DND-41 (cell line): ENCODE measurements around the gene FSHR.

Source experiments
- ATAC-seq: fragments of 200-7000 bp; cut with Tn5 transposase; 3 replicates; pipeline ENCODE4 v1.9.1; 2021; ENCODE audit warnings: low read depth; ENCODE audit not compliant: insufficient read depth
- DNase-seq: peaks from one replicate; pipeline ENCODE4 v3.0.0-alpha.2; 2020
- H2AFZ ChIP-seq: 2 replicates; pipeline ENCODE4 v1.6.0; 2012; ENCODE audit warnings: low read depth, low read length
- H3K27ac ChIP-seq: 2 replicates; pipeline ENCODE4 v1.5.1; 2012; ENCODE audit warnings: low read length, inconsistent platforms
- H3K27me3 ChIP-seq: fragments of 200-600 bp; sonication (generic); 2 replicates; pipeline ENCODE4 v1.6.0; 2012; ENCODE audit warnings: low read length, mild to moderate bottlenecking, inconsistent platforms; ENCODE audit not compliant: insufficient read depth, poor library complexity
- H3K36me3 ChIP-seq: 2 replicates; pipeline ENCODE4 v1.5.1; 2012; ENCODE audit warnings: low read length, inconsistent platforms; ENCODE audit not compliant: insufficient read depth
- H3K4me1 ChIP-seq: 2 replicates; pipeline ENCODE4 v1.5.1; 2012; ENCODE audit warnings: mild to moderate bottlenecking, low read length; ENCODE audit not compliant: insufficient read depth
- H3K4me2 ChIP-seq: 2 replicates; pipeline ENCODE4 v1.6.0; 2012; ENCODE audit warnings: mild to moderate bottlenecking, moderate library complexity, low read length, inconsistent platforms; ENCODE audit not compliant: insufficient read depth
- H3K4me3 ChIP-seq, 2 experiments: fragments of 200-600 bp in 1 of 2; shearing (Covaris generic) in 1 of 2; 2 replicates each; pipeline ENCODE4 v1.5.1; 2012 to 2016; ENCODE audit warnings: inconsistent platforms in 2 of 2, low read length in 2 of 2, mild to moderate bottlenecking in 2 of 2, low read depth in 1 of 2, moderate library complexity in 1 of 2
- H3K79me2 ChIP-seq: 2 replicates; pipeline ENCODE4 v1.6.0; 2012; ENCODE audit warnings: low read length, inconsistent platforms; ENCODE audit not compliant: insufficient read depth
- H3K9ac ChIP-seq: 2 replicates; pipeline ENCODE4 v1.6.0; 2012; ENCODE audit warnings: low read depth, mild to moderate bottlenecking, inconsistent platforms, low read length, moderate library complexity
- H3K9me3 ChIP-seq: 2 replicates; pipeline ENCODE4 v1.5.1; 2012; ENCODE audit warnings: low read length, moderate library complexity, mild to moderate bottlenecking, inconsistent platforms; ENCODE audit not compliant: insufficient read depth, severe bottlenecking
- H4K20me1 ChIP-seq: 2 replicates; pipeline ENCODE4 v1.6.0; 2012; ENCODE audit warnings: low read length; ENCODE audit not compliant: insufficient read depth
- EZH2 ChIP-seq: IDR thresholded peaks from 3 replicates; pipeline ENCODE4 v1.6.1; 2012; ENCODE audit warnings: borderline replicate concordance, low read depth, mild to moderate bottlenecking, moderate library complexity, low read length, inconsistent platforms; ENCODE audit not compliant: severe bottlenecking
- TF ChIP-seq, protein P1 (sequence below): IDR thresholded peaks from 2 replicates; pipeline ENCODE4 v1.5.1; 2012; ENCODE audit warnings: borderline replicate concordance, low read length, moderate library complexity, mild to moderate bottlenecking; ENCODE audit not compliant: poor library complexity, severe bottlenecking; ENCODE audit errors: extremely low read depth

FSHR gene

DNA sequence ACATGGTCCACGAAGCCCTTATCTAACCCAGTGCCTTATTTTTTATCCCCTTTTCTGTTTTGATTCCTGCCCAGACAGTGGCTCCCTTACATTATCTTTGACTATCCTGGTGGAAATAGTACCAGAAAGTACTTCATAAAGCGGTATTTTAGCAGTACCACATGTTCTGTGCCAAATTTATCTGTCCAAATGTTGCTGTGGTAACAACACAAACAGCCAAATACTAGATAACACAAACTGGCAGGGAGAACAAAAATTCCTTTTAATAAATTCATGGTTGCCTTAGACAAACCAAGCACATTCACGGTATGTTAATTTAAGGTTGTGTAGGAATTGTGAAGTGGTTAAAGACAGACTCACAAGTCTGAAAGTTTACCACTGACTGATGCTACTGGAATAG lies 210.9 kb downstream of the FSHR start:
- DNase-seq (no peak), ATAC-seq (no peak)
- no peak for TF ChIP-seq EZH2
- TF ChIP-seq, protein P1, sequence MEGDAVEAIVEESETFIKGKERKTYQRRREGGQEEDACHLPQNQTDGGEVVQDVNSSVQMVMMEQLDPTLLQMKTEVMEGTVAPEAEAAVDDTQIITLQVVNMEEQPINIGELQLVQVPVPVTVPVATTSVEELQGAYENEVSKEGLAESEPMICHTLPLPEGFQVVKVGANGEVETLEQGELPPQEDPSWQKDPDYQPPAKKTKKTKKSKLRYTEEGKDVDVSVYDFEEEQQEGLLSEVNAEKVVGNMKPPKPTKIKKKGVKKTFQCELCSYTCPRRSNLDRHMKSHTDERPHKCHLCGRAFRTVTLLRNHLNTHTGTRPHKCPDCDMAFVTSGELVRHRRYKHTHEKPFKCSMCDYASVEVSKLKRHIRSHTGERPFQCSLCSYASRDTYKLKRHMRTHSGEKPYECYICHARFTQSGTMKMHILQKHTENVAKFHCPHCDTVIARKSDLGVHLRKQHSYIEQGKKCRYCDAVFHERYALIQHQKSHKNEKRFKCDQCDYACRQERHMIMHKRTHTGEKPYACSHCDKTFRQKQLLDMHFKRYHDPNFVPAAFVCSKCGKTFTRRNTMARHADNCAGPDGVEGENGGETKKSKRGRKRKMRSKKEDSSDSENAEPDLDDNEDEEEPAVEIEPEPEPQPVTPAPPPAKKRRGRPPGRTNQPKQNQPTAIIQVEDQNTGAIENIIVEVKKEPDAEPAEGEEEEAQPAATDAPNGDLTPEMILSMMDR = no peak
- Histone ChIP-seq H3K4me1 (no peaks in the 10 kb centered on the region), H3K27ac (no peak overlapping the region), H3K79me2 (no peaks in the 10 kb centered on the region), H3K9ac (no peak overlapping the region), H3K4me3 (no peak overlapping the region), H3K27me3 (peaks cover 7% of the 10 kb centered on the region), H3K36me3 (no peaks in the 10 kb centered on the region), H4K20me1 (no peaks in the 10 kb centered on the region), H2AFZ (no peak overlapping the region), H3K9me3 (no peaks in the 10 kb centered on the region), H3K4me2 (no peak overlapping the region)

DNA sequence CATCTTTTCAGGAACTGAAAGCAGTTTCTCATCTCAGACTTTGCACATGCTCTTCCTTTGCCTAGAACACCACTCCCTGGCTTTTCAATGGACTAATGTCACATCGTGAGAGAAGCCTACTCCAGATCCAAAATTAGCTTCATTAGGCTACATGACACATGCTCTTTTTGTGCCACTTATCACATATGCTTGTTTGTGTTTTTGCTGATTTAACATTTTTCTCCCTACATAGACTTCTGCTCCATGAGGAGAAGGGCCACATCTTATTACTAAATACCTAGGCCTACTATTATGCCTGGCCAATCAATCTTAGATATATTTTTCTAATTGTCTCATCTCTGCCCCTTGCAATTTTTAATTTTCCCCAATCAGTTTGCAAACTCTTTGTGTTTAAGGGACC lies 212.4 kb downstream of the FSHR start:
- no peaks in the 10 kb centered on the region for H3K79me2 ChIP-seq
- no peak overlapping the region for H3K27ac ChIP-seq
- H3K36me3 ChIP-seq = no peaks in the 10 kb centered on the region
- no peaks in the 10 kb centered on the region for H3K4me1 ChIP-seq
- H4K20me1 ChIP-seq = no peaks in the 10 kb centered on the region
- no peak overlapping the region for H3K4me2 ChIP-seq
- H3K4me3 ChIP-seq = no peak overlapping the region
- no peaks in the 10 kb centered on the region for H3K9me3 ChIP-seq
- TF ChIP-seq, protein P1 = no peak
- no peak for TF ChIP-seq EZH2
- no peak for DNase-seq
- H3K27me3 ChIP-seq = peaks cover 7% of the 10 kb centered on the region
- no peak overlapping the region for H3K9ac ChIP-seq
- ATAC-seq = no peak
- H2AFZ ChIP-seq = no peak overlapping the region

DNA sequence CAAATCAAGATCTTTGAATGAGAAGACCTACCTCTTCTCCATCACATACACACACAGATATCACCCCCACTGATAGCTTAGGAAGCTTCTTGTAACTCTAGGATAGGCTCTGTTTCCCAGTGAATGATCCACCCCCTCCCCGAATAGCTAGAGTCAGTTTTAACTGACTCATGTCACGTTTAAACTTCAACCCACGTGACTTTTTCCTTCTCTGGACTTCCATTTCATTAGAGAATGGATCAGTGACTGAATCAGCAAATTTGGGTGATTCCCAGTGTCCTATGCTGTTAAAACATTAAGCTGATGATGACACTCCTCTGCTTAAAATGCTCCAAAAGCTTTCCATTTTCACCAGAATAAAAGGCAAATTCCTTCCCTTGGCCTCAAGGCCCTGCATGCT lies 212.9 kb downstream of the FSHR start:
- Histone ChIP-seq H3K9me3 (no peaks in the 10 kb centered on the region), H3K27me3 (peaks cover 7% of the 10 kb centered on the region), H3K36me3 (no peaks in the 10 kb centered on the region), H3K9ac (no peak overlapping the region), H3K4me2 (no peak overlapping the region), H3K27ac (no peak overlapping the region), H2AFZ (no peak overlapping the region), H3K79me2 (no peaks in the 10 kb centered on the region), H3K4me3 (no peak overlapping the region), H3K4me1 (no peaks in the 10 kb centered on the region), H4K20me1 (no peaks in the 10 kb centered on the region)
- no peak for TF ChIP-seq EZH2
- TF ChIP-seq, protein P1 = no peak
- DNase-seq (no peak), ATAC-seq (no peak)

DNA sequence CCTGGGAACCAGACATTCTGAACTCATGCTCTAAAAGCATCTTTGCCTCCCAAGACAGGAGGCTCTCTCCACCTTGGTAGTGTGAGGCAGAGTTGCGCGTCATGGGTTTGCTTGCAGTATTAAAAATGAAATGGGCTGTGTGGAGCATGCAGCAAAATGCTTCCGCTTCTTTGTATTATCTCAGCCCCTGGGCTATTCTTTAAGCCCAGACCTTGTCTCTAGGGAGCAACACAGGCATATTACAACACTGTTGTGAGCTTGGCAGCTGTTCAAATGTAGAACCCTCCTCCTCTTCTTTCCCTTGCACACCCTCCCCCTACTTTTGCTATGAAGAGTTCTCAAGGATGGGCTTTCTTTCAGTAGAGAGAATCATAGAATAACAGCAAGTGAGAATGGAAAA lies 213.7 kb downstream of the FSHR start:
- Histone ChIP-seq H3K27ac (no peak overlapping the region), H3K79me2 (no peaks in the 10 kb centered on the region), H3K4me1 (no peaks in the 10 kb centered on the region), H3K9ac (no peak overlapping the region), H3K27me3 (peaks cover 7% of the 10 kb centered on the region), H3K9me3 (no peaks in the 10 kb centered on the region), H3K4me2 (no peak overlapping the region), H3K4me3 (no peak overlapping the region), H3K36me3 (no peaks in the 10 kb centered on the region), H2AFZ (no peak overlapping the region), H4K20me1 (no peaks in the 10 kb centered on the region)
- TF ChIP-seq, protein P1 = no peak
- TF ChIP-seq EZH2 = no peak
- DNase-seq (no peak), ATAC-seq (no peak)
